Large intestine (tissue), 3 donors: ENCODE measurements around the gene ZMYND11. TPM values are rescaled to one million over a fixed set of nuclear protein-coding genes. Genes with fewer than 3 reads are reported as not detected.

Experiments
- DNase-seq, 2 donors: peaks; one replicate each; pipeline versions ENCODE4 v3.0.0 to v3.0.0-alpha.2; 2013
- H3K27ac ChIP-seq: one replicate; pipeline ENCODE4 v1.5.1; 2013; ENCODE audit warnings: low read length
- H3K27me3 ChIP-seq: 2 replicates; pipeline ENCODE4 v1.6.1; 2013; ENCODE audit warnings: low read length; ENCODE audit not compliant: control insufficient read depth, insufficient read depth
- H3K36me3 ChIP-seq: 2 replicates; pipeline ENCODE4 v1.6.1; 2013; ENCODE audit warnings: low read length; ENCODE audit not compliant: control insufficient read depth, insufficient read depth
- H3K4me1 ChIP-seq: one replicate; pipeline ENCODE4 v1.6.1; 2013; ENCODE audit warnings: low read length; ENCODE audit not compliant: control insufficient read depth, insufficient read depth
- H3K4me3 ChIP-seq: one replicate; pipeline ENCODE4 v1.5.1; 2013; ENCODE audit warnings: low read length
- H3K9me3 ChIP-seq: one replicate; pipeline ENCODE4 v1.6.1; 2013; ENCODE audit warnings: mild to moderate bottlenecking, low read depth, low read length, moderate library complexity; ENCODE audit not compliant: control insufficient read depth
- WGBS: methylation state at CpG from one replicate; pipeline ENCODE4 v1.1.5; 2013; ENCODE audit warnings: low lambda C conversion rate; ENCODE audit not compliant: insufficient coverage; 5-methylcytosine and 5-hydroxymethylcytosine counted together
- polyA plus RNA-seq: library from polyadenylated mRNA; unstranded; fragments of 120-200 nt; gene quantifications from one replicate; pipeline ENCODE4 v1.2.1, GENCODE V29; 2013

ZMYND11 gene
- polyA plus RNA-seq, 1 donor, result 69.8 TPM

DNA sequence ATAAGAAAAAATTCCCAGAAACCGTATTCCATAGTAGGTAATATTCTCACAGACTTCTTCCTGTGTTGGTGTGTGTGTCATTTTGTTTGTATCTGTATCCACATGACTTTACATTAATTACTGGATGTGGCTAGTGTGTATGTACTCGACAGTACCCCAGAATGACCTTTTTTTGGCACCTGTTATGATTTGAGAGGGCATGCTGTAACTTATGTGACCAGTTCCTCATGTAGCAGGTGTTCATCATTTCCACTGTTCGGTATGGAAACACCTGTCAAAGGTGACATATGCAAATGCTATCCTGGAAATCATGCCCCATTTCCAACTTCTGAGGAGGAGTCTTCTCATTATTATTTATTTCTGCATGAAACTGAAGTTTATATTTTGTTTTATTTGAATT is 89.3 kb downstream of the ZMYND11 start:
- Histone ChIP-seq H3K9me3 (no peaks in the 10 kb centered on the region), H3K27ac (no peak overlapping the region), H3K4me3 (no peak overlapping the region), H3K4me1 (no peaks in the 10 kb centered on the region), H3K36me3 (peaks cover 6% of the 10 kb centered on the region), H3K27me3 (no peaks in the 10 kb centered on the region)
- whole genome bisulfite sequencing, result 100% methylated on average over 1 of the region's 3 CpGs
- DNase-seq, result no peak

DNA sequence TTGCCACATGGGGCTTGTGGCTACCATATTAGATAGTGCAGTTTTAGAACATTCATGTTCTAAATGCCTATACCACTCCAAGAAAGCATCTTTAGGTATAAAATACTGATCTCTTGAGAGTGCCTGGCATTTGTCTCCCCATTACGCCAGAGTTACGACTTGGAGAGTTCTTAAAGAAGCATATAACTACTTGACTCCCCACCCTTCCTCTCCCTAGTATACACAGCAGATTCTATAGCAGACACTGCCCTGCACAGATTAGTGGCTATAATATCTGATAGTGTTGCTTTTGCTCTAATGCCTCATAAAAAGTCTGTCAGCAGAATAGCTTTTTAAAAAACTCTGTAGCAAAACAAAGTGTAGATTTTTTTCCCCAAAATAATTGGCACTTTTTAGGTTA is 90.8 kb downstream of the ZMYND11 start:
- no CpG with 5 or more reads among the region's 2 CpGs for WGBS

DNA sequence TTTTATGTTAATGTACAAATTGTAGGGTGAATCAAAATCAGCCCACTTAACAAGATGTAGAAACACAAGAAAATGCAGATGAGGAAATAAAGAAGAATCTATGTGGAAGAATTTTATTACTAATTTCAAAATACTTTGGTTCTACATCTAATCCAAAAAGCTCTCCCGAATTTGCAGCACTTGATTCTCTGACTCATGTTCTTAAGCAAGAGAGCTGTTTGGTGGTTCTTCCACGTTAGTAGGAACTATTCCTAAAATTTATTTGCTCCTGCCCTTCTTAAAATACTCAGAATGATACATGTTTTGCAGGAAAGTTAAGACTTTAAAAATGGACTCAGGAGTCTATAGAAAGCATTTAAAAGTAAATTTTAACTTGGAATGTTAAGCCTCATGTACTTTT is 91.8 kb downstream of the ZMYND11 start:
- H3K4me3 ChIP-seq, result no peak overlapping the region
- peaks cover 3% of the 10 kb centered on the region for H3K36me3 ChIP-seq

More for the DNA sequence above, 90.8 kb downstream of the ZMYND11 start:
- H3K4me1 ChIP-seq, result no peaks in the 10 kb centered on the region
- DNase-seq, result no peak
- H3K9me3 ChIP-seq, result no peaks in the 10 kb centered on the region
- no peak overlapping the region for H3K27ac ChIP-seq
- H3K4me3 ChIP-seq, result no peak overlapping the region
- H3K27me3 ChIP-seq, result no peaks in the 10 kb centered on the region
- H3K36me3 ChIP-seq, result peaks cover 6% of the 10 kb centered on the region

DNA sequence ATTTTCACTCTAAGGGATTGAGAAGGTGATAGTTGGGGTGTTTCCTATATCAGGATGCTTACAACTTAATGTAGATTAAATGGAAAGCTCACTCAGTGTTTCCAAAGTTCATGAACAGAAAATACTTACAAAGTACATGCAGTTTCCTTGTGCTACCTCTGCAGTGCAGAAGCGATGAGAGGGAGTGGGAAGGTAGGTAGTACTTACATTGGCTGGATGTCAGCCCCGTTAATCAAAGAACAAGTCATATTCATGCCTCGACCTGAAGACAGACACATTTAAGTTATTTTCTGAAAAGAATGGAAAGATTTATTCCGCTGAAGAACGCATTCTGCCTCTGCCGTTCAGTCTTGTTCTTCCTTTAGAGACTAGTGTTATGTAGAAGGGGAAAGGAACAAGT is 93.1 kb downstream of the ZMYND11 start:
- 100% methylated on average over 3 of the region's 6 CpGs for WGBS
- H3K4me3 ChIP-seq, result no peak overlapping the region
- no peaks in the 10 kb centered on the region for H3K27me3 ChIP-seq
- no peak overlapping the region for H3K27ac ChIP-seq
- H3K36me3 ChIP-seq, result peaks cover 3% of the 10 kb centered on the region
- no peaks in the 10 kb centered on the region for H3K9me3 ChIP-seq
- H3K4me1 ChIP-seq, result no peaks in the 10 kb centered on the region
- no peak for DNase-seq

More for the DNA sequence above, 91.8 kb downstream of the ZMYND11 start:
- H3K27me3 ChIP-seq, result no peaks in the 10 kb centered on the region
- H3K4me1 ChIP-seq, result no peaks in the 10 kb centered on the region
- WGBS, result 100% methylated on average over 1 of the region's 2 CpGs
- no peak overlapping the region for H3K27ac ChIP-seq
- no peak for DNase-seq
- no peaks in the 10 kb centered on the region for H3K9me3 ChIP-seq

DNA sequence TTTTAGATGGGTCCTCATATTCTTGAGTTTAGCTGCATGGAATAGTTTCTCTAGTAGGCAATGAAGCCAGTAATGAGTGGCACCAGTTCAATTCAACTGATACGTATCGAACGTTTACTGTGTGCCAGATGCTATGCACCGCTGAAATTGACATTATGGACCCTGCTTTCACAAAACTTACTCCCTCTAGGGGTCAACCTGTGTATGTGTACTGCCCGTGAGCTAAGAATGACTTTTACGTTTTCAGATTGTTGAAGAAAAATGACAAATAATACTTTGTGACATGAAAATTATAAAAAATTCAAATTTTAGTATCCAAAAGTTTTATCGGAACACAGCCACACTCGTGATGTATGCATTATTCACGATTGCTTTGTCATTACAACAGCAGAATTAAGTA is 95.5 kb downstream of the ZMYND11 start:
- Histone ChIP-seq H3K27ac (no peak overlapping the region), H3K4me3 (no peak overlapping the region), H3K27me3 (no peaks in the 10 kb centered on the region), H3K36me3 (peaks cover 11% of the 10 kb centered on the region), H3K9me3 (no peaks in the 10 kb centered on the region), H3K4me1 (no peaks in the 10 kb centered on the region)
- no peak for DNase-seq
- 82% methylated on average over 3 of the region's 9 CpGs for WGBS

DNA sequence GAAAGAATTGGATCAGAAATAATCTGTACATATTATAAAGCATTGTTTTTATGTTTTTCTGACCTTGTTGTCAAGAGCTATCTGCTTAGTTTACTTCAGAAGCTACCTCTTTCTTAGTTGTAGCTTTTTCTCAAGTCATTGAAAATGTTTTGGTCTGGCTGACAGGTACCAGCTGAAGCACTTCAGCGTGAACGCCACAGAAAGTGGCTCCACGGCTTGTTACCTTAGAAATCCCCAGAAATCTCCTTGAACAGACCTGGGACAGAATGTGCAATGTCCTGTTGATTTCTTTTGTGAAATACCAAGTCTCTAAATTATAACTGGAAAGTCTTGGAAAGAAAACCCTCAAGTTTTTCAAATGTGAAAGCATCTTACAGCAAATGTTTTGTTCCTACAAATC is 96.8 kb downstream of the ZMYND11 start:
- Histone ChIP-seq H3K4me3 (no peak overlapping the region), H3K27ac (no peak overlapping the region), H3K9me3 (no peaks in the 10 kb centered on the region), H3K36me3 (peaks cover 11% of the 10 kb centered on the region), H3K27me3 (no peaks in the 10 kb centered on the region), H3K4me1 (no peaks in the 10 kb centered on the region)
- WGBS, result no CpG with 5 or more reads among the region's 3 CpGs
- DNase-seq, result no peak

DNA sequence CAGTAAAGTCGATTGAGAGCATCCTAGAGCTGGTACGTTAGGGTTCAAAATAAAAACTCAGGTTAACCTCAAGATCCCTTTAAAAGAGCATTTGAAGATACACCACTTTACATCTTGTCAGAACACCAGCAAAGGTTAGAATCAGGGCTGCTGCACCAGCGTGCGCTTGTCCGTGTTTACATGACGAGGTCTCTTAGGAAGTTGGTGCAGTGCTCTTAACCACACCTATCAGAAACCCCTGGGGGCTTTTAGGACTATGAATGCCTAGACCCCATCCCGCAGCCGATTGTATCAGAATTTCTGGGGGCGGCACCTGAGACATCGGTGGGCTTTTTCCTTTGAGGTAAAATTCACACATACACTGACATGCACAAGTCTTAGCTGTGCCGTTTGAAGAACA is 97.6 kb downstream of the ZMYND11 start:
- no CpG with 5 or more reads among the region's 11 CpGs for WGBS
- H3K9me3 ChIP-seq, result no peaks in the 10 kb centered on the region
- no peaks in the 10 kb centered on the region for H3K27me3 ChIP-seq
- peaks cover 18% of the 10 kb centered on the region for H3K36me3 ChIP-seq
- no peak for DNase-seq
- H3K4me1 ChIP-seq, result no peaks in the 10 kb centered on the region
- no peak overlapping the region for H3K4me3 ChIP-seq
- no peak overlapping the region for H3K27ac ChIP-seq

DNA sequence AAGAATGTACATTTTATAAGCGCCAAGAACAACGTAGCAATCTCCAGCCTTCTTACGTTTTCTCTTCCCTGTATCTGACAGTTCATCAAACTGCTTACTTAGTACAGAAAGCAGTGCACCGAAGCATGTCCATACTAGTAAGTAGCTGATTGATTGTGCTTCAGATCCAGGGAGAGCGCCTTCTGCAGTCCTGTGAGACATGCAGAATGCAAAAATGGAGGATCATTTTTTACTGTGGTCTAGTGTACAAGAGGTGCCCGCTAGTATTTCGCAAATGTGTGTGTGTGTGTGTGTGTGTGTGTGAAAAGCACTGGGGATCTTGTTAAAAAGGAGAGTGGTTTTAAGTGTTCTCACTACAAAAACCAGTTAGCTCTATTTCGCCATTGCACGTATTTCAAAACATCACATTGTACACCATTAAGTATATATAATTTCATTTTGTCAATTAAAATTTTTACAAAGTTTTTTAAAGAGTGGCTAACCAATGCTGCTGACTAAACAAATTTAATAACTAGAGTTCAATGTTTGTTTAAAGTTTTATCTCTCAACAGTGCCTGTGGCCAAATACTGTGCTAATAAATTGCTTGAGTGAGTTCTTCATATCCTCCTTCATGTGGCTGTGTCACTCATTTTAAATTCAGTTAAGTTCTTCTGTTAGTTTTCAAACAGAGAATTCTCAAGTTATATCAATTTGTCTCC is 99.6 kb downstream of the ZMYND11 start:
- H3K9me3 ChIP-seq, result no peaks in the 10 kb centered on the region
- H3K4me3 ChIP-seq, result no peak overlapping the region
- no peaks in the 10 kb centered on the region for H3K27me3 ChIP-seq
- H3K27ac ChIP-seq, result no peak overlapping the region
- DNase-seq, result no peak
- H3K4me1 ChIP-seq, result no peaks in the 10 kb centered on the region
- WGBS, result 100% methylated on average over 2 of the region's 9 CpGs
- peaks cover 26% of the 10 kb centered on the region for H3K36me3 ChIP-seq

DNA sequence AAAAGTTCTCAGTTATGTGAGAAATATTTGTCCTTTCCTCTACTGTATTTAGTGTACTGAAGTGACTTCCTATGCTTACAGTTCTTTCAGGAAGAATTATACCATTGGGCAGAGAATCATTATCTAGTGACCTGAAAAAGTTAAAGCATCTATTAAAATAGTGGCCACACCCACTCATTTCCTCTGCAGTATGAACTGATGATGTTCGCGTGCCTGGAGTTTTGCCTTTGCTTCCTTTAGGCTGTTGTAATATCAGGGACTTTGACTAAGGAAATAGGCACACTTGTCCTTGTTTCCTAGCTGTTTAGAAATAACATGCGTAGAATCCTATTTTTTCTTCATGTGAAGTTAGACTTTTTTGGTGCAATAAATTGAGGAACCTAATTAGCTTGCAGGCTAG is 100.7 kb downstream of the ZMYND11 start:
- H3K4me1 ChIP-seq, result no peaks in the 10 kb centered on the region
- no peak for DNase-seq
- 100% methylated on average over 1 of the region's 3 CpGs for WGBS
- no peak overlapping the region for H3K4me3 ChIP-seq
- H3K27ac ChIP-seq, result no peak overlapping the region
- H3K36me3 ChIP-seq, result peaks cover 30% of the 10 kb centered on the region
- H3K9me3 ChIP-seq, result no peaks in the 10 kb centered on the region
- H3K27me3 ChIP-seq, result no peaks in the 10 kb centered on the region

DNA sequence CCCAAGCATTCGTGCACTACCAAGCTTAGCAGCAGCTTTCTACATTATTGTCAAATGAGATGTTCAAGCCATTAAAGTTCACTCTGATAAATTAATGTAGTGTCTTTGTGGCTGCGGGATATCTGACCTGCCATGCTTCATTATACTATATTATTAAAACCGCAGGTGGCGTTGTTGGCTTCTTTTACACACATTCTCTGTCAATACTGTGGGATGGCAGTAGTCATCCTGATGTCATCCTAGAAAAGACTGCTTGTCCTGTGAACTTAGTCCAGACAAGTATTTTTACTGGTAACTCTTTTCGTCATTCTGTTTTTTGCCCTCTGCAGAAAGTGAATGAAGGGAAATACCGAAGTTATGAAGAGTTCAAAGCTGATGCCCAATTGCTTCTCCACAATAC is 103.9 kb downstream of the ZMYND11 start:
- Histone ChIP-seq H3K27me3 (no peaks in the 10 kb centered on the region), H3K4me3 (no peak overlapping the region), H3K9me3 (no peaks in the 10 kb centered on the region), H3K36me3 (peaks cover 40% of the 10 kb centered on the region), H3K27ac (no peak overlapping the region), H3K4me1 (no peaks in the 10 kb centered on the region)
- DNase-seq, result no peak
- WGBS, result 100% methylated on average over 3 of the region's 6 CpGs

DNA sequence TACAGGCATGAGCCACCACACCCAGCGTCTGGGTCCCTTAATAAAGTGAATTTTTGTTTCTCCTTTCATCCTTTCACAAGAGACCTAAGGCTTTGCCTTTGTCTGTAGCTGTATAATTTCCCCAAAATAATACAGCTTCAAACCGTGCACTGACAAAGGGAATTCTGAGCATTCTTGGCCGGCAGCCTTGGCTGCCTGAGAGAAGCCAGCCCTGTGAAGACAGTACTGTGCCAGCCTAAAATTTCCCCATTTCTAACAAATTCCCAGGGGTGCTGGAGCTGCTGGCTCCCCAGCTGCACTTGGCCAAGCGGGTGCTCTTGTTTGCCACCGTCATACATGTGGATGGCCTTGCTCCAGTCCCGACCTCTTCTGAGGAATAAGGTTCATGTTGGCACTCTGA is 106.2 kb downstream of the ZMYND11 start:
- H3K9me3 ChIP-seq, result no peaks in the 10 kb centered on the region
- WGBS, result no CpG with 5 or more reads among the region's 6 CpGs

More for the DNA sequence above, 106.2 kb downstream of the ZMYND11 start:
- Histone ChIP-seq H3K4me1 (no peaks in the 10 kb centered on the region), H3K4me3 (no peak overlapping the region), H3K27ac (no peak overlapping the region), H3K27me3 (no peaks in the 10 kb centered on the region), H3K36me3 (peaks cover 43% of the 10 kb centered on the region)
- no peak for DNase-seq
